ENCODE results near the gene PHLPP2.
"Not testable (repeated sequence)": the region's sequence is repeated elsewhere in the genome, so short reads cannot be mapped to it uniquely, and the experiment has no call there.

The PHLPP2 gene

GRCh38 chr16:71622088-71622487, 102.4 kb downstream of the PHLPP2 start:
- DNase-seq (ENCODE audit: low read depth, low spot score) = no peak

DNA sequence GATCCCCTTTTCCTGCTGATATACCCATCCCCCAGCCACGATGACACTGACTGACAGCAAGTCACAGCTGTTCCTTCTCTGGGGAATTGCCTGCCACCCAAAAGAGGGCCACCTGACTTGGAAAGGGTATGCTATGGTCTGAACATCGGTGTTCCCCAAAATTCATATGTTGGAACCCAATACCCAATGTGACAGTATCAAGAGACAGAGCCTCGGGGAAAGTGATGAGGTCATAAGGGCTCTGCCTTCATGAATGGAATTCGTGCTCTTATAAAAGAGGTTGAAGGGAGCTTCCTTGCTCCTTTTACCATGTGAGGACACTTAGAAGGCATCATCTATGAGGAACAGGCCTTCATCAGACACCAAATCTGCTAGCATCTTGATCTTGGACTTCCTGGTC, 106.1 kb downstream of the PHLPP2 start:
- DNase-seq (ENCODE audit: low read depth, low spot score) = no peak

DNA sequence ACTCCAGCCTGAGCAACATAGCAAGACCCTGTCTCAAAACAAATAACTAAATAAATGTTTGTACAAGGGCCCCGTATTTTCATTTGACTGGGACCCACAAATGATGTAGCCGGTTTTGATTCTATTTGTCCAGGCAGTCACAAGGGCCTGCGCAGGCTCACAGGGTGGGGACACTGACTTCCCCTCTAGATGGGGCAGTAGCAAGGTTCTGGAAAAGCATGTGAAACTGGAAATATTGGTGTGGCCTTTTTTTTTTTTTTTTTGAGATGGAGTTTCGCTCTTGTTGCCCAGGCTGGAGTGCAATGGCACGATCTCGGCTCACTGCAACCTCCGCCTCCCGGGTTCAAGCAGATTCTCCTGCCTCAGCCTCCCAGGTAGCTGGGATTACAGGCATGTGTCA, 109.5 kb downstream of the PHLPP2 start:
- not testable (repeated sequence) for DNase-seq (ENCODE audit: low read depth, low spot score)

DNA sequence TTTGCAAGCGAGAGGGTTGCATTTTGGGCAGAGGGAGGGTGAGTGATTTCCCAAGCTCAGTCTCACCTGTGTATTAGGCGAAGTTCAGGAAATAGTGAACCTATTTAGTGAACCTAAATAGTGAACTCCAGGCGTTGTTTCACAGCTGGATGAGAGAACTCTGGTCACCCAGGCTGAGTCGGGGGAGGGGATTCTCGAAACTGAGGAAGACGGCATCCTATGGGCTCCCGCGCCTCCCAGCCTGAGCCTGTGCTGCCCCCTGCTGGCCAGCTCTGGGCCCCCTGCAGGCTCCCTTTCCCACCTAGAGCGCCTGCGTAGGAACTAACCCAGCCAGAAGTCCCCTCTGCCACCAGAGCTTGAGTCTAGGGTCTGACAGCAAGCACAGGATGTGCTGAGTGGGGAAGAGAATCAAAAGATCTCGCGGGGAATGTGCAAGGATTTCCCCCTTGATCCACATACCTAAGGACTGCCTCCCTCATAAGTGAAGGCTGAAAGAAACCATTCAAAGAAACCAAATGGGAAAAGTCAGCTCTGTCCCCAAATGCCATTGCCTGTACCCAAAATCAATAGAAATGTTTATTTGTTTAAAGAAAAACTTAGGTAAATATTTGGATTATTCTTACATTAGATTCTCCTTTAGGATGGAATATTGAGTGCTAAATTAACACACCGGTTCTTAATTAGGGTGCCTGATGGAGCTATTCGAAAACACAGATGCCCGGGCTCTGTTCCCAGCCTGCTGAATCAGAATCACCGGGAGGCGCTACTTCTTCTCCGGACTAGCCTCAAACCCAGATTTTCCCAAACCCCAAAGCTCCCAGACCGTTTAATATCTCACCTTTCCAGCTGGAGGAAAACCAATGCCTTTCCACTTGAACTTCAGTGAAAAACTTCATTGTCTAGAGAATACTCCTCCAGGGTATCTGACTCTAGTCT, 113.3 kb downstream of the PHLPP2 start:
- no peak for DNase-seq (ENCODE audit: low read depth, low spot score)

- no peak for DNase-seq (ENCODE audit: low read depth, low spot score)
Measured at GRCh38 chr16:71610447-71610846, 114.1 kb downstream of the PHLPP2 start.

GRCh38 chr16:71609066-71609465, 115.4 kb downstream of the PHLPP2 start:
- DNase-seq (ENCODE audit: low read depth, low spot score) = no peak

GRCh38 chr16:71600822-71601221, 123.7 kb downstream of the PHLPP2 start:
- DNase-seq (ENCODE audit: low read depth, low spot score) = no peak

- DNase-seq (ENCODE audit: low read depth, low spot score) = not testable (repeated sequence)
Measured at GRCh38 chr16:71598426-71598825, 126.1 kb downstream of the PHLPP2 start.

DNA sequence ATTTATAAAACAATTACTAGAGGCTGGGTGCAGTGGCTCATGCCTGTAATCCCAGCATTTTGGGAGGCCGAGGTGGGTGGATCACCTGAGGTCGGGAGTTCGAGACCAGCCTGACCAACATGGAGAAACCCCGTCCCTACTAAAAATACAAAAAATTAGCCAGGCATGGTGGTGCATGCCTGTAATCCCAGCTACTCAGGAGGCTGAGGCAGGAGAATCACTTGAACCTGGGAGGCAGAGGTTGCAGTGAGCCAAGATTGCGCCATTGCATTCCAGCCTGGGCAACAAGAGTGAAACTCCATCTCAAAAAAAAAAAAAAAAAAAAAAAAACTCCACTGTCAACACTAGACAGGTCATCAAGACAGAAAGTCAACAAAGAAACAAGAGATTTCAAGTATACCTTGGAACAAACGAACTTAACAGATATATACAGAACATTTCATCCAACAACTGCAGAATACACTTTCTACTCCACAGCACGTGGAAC, 129.1 kb downstream of the PHLPP2 start:
- DNase-seq (ENCODE audit: low read depth, low spot score) = not testable (repeated sequence)

All from brain pericyte (primary cell).